ENCODE data around the gene CACNG4.

CACNG4 gene

GRCh38 chr17:66944351-66945146, 20.0 kb upstream of the CACNG4 start:
- DNase-seq (ENCODE audit: low read depth) = no peak

DNA sequence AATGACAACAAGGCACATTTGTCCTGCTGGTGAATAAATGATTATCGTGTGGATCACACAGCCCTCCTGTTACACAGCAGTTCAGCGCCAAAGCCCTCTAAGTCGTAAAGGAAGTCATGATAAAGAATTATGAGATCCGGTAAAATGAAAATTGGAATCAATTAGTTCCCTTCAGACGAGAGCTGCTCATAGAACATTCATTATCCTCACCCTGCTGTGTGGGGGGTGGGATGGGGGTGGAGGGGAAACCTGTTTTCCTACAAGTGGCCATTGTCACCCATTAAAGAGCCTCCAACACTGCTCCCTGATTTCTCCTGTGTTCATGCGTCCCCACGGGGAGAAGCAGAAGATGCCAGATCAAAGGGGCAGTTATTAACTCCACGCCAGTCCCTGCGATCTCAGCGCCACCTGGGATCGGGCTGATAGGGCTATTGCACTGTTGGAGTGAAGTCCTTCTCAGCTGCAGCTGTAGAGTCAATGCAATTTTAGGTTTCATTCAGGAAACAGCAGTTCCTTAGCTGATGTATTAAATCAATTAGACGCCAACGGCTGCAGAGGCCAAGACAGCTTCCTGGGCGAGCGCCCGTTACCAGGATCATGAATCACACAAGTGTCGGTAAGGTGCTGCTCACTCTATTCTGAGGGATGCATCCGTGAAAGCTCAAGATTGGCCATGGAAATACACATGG, 19.2 kb upstream of the CACNG4 start:
- no peak for DNase-seq (ENCODE audit: low read depth)

- no peak for DNase-seq (ENCODE audit: low read depth)
Observed at GRCh38 chr17:66946251-66946650, 18.3 kb upstream of the CACNG4 start.

- DNase-seq (ENCODE audit: low read depth) = no peak
Observed at GRCh38 chr17:66947311-66947710, 17.2 kb upstream of the CACNG4 start.

GRCh38 chr17:66948061-66948750, 16.3 kb upstream of the CACNG4 start:
- DNase-seq (ENCODE audit: low read depth) = no peak

GRCh38 chr17:66949501-66949900, 15.0 kb upstream of the CACNG4 start:
- no peak for DNase-seq (ENCODE audit: low read depth)

DNA sequence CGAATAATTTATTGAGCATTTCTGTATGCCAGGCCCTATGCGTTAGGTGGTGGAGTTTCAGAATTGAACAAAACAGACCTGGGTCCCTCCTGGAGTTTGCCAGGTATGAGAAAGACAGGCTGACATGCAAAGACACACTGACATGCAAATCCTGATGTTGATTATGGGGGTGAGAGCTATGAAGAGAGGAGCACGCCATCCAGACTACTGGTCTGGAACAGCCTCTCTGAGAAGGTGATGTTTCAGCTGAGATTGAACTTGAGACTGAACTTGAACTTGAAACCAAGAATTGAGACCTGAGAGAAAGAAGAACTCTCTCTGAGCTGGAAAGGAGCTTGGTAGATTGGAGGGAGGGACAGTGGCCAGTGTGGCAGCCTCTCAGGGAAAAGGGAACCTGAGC, 14.2 kb upstream of the CACNG4 start:
- DNase-seq (ENCODE audit: low read depth) = no peak

DNA sequence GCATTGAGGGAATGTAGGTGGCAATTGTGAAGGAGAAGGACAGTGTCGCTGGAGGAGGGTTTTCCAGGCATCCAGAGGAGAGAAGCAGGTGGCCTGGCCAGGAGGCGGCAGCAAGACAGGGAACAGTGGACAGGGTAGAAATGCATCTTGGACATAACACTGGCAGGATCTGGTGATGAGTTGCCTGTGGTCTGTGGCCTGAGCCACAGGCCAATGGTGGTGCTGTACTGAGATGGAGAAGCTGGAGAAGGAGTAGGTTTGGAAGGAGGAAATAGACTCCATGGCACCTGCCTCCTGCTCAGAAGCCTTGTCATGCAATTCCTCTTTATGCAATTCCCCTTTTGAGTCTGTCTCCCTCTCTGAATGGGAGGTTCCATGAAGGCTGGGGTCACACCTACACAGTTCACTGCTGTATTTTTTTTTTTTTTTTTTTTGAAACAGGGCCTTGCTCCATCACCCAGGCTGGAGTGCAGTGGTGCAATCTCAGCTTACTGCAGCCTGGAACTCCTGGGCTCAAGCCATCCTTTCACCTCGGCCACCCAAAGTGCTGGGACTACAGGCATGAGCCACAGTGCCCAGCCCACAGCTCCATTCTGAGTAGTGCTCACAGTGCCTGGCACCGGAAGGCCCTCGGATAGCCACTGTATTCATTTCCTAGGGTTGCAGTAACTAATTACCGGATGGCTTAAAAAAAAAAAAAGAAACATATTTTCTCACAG, 13.5 kb upstream of the CACNG4 start:
- no peak for DNase-seq (ENCODE audit: low read depth)

GRCh38 chr17:66951605-66951953, 12.9 kb upstream of the CACNG4 start:
- no peak for DNase-seq (ENCODE audit: low read depth)

- DNase-seq (ENCODE audit: low read depth) = no peak
Observed at GRCh38 chr17:66952031-66952524, 12.4 kb upstream of the CACNG4 start.

DNA sequence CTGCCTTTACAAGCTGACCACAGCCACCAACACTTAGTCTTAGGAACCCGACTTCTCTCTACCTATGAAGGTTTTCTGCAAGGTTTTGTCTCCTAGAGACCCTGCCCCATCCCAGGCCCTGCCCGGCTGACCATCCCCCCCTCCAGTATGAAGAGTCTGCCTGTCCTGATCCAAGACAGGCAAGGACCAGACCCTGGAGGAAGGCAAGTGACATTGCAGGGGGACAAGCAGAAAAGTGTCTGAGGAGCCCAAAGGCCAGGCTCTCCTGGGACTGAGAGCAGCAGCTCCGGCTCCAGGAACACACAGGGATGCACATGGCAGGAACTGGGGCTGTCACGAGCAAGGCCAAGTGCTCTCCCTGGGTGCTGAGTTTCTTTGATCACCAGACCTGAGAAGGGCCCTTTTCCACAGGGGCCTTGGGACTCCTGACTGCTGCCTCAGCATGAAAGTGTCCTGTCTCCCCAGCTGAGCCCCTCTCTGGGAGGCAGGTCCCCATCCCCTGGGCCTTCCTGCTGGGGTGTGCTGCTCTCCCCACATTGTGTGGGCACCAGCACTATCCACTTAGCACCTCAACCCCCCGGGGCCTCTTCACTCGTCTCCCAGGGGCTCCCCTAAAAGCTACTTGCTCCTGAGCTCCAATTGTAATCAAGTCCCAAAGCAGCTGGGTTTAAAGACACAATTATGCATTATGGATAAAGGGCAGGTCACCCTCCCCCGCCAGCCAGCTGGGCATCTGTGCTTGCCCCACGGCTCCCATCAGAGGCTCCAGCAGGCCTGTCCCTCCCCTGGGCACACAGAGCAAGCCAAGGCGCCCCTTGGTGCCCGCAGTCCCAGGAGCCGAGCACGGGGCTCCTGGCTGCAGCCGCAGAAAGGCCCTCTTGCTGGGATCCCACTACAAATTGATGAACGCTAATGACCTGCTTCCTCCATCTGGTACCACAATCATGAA, 11.6 kb upstream of the CACNG4 start:
- no peak for DNase-seq (ENCODE audit: low read depth)

DNA sequence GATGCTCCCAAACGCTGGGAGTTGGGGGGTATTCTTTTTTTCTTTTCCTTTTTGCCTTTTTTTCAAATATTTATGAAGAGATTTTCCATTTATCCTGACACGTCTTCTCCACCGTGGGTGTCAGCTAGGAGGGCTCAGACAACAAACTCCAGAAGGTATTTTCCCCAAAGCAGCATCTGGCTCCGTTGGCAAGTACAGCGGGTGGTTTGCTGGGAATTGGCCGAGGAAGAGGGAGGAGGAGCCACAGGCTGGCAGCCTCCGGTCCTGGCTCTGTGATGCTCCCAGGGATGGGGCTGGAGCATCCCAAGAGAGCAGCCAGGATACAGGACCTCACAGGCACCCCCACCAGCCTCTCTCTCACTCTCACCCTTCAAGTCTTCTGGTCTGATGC, 10.9 kb upstream of the CACNG4 start:
- DNase-seq (ENCODE audit: low read depth) = no peak

- no peak for DNase-seq (ENCODE audit: low read depth)
Observed at GRCh38 chr17:66954632-66955031, 9.9 kb upstream of the CACNG4 start.

DNA sequence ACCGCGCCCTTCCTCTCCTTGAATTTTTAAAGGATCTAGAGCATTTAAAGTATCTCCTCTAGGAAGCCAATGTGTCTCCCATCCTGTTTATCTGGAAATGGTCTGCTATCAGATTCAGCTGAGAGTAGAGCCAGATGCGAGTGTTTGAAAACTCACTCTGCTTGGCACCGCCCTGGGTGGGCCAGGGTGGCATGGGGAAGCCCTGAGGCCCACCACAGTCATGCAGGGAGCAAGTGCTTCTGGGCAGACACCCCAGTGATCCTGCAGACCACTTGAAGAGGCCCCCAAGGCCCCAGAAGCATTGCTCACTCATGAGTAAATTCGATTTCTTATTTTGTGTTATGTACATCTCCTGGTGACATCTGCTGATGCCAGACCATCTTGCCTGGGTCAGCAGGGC, 8.7 kb upstream of the CACNG4 start:
- no peak for DNase-seq (ENCODE audit: low read depth)

- DNase-seq (ENCODE audit: low read depth) = no peak
Observed at GRCh38 chr17:66956941-66957340, 7.6 kb upstream of the CACNG4 start.

DNA sequence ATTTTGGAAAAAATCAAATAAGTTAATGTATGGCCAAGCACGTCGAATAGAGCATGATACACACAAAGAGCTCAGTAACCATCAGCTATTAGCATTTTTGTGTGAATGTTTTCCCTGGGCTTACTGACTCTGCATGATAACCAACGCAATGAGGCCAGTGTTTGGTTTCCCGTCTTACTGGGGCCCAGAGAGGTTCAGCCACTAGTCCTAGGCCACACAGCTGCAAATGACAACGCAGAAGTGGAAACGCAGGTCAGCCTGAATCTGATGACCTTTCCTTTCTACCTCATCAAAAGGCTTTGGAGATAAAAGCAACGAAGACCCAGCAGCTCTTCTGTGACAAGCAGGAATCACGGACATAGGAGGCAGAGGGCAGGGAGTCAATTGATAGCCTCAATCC, 7.2 kb upstream of the CACNG4 start:
- DNase-seq (ENCODE audit: low read depth) = no peak

- DNase-seq (ENCODE audit: low read depth) = no peak
Observed at GRCh38 chr17:66957951-66958579, 6.4 kb upstream of the CACNG4 start.

DNA sequence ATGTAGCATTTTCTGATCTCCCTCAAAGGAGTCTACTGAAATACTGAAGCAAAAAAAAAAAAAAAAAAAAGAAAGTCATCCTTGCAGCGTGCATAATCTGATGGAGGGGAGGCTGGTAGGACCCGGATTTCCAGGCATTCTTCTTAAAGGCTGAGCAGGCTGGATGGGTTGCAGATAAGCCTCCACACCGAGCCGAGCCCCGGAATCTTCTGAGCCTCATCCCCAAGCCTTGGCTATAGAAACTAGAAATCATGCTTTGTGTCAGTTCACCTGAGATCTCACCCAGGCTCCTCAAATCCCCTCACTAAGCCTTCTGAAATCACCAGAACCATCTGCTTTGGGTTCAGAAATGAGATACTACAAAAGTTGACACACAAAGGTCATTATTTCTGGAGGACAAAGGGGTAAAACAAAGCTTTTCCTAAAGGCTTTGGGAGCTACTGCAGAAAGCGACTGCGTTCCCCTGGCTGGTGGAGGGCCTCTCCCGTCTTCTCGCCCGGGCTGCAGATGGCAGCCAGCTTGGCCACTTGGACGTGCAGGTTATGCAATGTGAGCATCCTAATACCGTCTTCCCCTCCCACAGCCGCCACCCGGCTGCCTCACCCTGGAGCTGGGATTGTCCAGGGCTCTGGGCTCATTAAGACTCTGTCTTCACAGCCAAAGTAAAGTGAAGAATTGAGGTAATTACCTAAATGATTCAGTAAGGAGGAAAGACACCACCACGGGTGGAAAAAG, 4.7 kb upstream of the CACNG4 start:
- no peak for DNase-seq (ENCODE audit: low read depth)

- DNase-seq (ENCODE audit: low read depth) = no peak
Observed at GRCh38 chr17:66960613-66961012, 3.9 kb upstream of the CACNG4 start.

DNA sequence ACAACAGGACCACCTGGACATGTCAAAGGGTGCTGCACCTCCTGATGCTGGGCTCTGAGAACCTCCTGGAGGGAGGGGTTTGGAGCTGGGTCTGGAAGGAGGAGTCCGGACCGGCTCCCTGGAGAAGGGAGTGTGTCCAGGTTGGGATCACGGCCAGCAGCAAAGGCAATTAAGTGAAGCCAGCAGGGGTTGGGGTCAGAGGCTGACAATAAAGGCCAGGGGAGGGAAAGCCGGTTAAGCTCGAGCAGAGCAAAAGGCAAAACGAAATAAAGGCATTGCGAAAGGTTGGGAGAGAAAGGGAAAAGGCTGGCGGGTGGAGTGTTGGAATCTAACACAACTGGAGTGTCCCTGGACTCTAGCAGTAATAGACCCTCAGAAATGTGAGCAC, 992 bp upstream of the CACNG4 start:
- no peak for DNase-seq (ENCODE audit: low read depth)

All from activated T-cell treated with anti-CD3 and anti-CD28 coated beads for 24 hours (primary cell).